AG10803 (cell line): ENCODE measurements around the gene OR1F1.

Experiments
- DNase-seq: peaks from one replicate; pipeline ENCODE4 v3.0.0; 2010; ENCODE audit warnings: low read depth
- H3K4me3 ChIP-seq: 2 replicates; pipeline ENCODE4 v1.5.1; 2011; ENCODE audit warnings: mild to moderate bottlenecking, low read length, control low read depth
- TF ChIP-seq, protein P1 (sequence below): conservative IDR thresholded peaks from 2 replicates; pipeline ENCODE4 v1.5.1; 2011; ENCODE audit warnings: mild to moderate bottlenecking, low read length, control low read depth, inconsistent platforms

Gene OR1F1

DNA sequence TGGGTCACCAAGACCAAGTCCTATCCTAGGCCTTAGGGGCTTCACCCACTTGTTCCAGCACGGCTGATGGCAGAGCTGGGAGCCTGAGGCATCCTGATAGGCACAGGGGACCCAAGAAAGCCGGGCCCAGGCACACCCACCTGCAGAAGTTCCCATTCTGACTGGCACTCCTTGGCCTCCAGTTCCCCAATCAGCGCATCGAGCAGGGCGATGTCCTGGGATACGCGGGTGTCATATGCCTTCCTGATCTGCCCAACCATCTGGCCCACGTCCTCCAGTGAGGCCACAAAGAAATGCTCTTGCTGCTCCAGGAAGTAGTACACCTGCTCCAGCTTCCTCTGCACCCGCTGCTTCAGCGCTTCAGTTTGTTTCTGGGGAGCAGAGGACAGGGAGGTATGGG lies 58.9 kb downstream of the OR1F1 start:
- TF ChIP-seq, protein P1, sequence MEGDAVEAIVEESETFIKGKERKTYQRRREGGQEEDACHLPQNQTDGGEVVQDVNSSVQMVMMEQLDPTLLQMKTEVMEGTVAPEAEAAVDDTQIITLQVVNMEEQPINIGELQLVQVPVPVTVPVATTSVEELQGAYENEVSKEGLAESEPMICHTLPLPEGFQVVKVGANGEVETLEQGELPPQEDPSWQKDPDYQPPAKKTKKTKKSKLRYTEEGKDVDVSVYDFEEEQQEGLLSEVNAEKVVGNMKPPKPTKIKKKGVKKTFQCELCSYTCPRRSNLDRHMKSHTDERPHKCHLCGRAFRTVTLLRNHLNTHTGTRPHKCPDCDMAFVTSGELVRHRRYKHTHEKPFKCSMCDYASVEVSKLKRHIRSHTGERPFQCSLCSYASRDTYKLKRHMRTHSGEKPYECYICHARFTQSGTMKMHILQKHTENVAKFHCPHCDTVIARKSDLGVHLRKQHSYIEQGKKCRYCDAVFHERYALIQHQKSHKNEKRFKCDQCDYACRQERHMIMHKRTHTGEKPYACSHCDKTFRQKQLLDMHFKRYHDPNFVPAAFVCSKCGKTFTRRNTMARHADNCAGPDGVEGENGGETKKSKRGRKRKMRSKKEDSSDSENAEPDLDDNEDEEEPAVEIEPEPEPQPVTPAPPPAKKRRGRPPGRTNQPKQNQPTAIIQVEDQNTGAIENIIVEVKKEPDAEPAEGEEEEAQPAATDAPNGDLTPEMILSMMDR: no peak
- no peak overlapping the region for H3K4me3 ChIP-seq
- no peak for DNase-seq

DNA sequence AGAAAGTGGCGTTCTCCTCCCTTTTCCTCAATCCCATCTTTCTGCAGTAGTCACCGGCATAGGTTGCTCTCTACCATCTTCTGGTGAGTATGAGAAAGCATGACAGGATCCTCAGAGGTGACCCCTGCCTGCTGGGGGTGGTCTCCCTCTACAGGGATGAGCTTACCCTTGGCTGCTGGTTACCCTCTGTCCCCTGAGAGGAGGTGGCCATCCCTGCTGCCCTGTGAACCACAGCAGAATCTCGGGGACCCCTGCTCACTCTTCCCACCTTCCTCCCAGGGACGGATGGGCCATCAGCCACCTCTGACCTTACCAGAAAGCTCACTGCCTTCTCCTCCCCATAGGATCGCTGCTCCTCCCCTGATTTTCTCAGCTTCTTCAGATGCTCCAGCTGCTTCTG lies 60.6 kb downstream of the OR1F1 start:
- H3K4me3 ChIP-seq: no peak overlapping the region
- TF ChIP-seq, protein P1: no peak
- DNase-seq: no peak

DNA sequence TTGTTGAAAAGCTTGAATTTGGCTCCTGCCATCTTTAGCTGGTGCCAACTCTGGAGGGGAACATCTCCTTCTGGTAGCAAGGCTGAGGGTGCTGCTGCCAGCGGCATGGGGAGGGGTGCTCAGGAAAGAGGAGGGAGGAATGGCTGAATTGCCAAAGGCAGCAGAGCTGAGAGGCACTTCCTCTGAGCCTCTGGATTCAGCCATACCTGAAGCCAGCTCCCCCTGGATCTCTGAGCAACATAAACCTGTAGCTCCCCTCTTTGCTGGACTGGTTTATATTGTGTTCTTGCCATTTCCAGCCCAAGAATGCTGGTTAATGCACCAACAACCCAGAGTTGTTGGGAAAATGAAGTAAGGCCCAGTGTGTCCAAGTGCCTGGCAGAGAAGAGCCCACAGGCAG lies 61.0 kb downstream of the OR1F1 start:
- H3K4me3 ChIP-seq: no peak overlapping the region
- TF ChIP-seq, protein P1: no peak
- DNase-seq: no peak

DNA sequence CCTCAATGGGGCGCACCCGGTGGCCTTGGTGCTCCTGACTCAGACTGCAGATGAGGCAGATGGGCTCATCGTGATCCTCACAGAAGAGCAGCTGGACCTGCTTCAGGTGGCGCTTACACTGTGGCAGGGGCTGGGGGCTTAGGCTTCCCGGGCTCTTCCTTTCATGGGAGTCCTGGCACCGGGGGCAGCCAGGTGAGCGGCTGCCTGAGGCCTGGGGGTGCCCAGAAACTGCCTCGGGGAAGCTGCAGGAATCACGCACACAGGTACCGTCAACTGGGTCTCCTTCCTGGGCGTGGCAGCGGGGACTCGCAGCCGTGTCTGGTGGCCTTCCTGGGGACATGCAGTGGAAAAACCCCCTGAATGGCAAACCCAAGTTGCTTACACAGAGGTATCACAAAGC lies 61.4 kb downstream of the OR1F1 start:
- TF ChIP-seq, protein P1: no peak
- no peak overlapping the region for H3K4me3 ChIP-seq

DNA sequence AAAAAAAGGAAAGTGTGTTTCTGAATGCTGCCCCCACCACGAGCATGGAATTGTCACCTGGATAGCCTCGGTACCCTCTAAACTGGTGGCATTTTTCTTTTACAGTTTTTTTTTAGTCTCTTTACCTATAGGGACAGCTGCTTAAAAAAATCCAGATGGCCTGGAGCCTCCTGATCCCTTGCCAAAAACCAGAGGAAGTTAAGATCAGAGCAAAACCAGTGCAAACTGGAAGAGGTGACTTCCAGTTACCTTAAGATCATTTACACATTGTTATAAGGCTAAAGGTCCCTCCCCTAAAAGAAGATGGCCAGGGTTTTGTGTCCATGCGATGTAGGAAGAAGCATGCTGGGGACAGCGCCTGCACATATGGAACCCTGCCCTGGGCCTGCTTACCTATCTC lies 65.0 kb downstream of the OR1F1 start:
- TF ChIP-seq, protein P1: no peak
- H3K4me3 ChIP-seq: no peak overlapping the region
- DNase-seq: no peak

More for the DNA sequence above, 61.4 kb downstream of the OR1F1 start:
- no peak for DNase-seq

DNA sequence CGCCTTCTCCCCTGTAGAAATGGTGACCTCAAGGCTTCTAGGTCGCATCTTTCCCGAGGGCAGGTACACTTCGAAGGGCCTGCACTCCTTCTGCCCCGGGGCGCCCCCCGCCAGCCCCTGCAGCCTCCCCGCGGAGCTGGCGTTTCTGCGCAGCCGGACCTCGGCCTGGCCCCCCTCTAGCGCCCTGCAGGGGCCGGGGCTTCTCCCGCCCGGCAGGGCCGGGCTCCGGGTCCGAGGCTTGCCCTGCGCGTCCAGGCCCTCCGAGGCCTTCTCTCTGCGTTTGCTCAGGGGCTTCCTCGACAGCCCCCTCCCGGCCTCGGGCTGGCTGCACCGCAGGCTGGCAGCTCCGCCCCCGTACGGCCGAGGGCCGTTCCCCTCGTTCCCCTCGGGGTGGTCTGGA lies 66.3 kb downstream of the OR1F1 start:
- H3K4me3 ChIP-seq: no peak overlapping the region
- TF ChIP-seq, protein P1: no peak
- DNase-seq: no peak
